ENCODE measurements around the gene DLEC1. TPM values are rescaled to one million over a fixed set of nuclear protein-coding genes. Genes with fewer than 3 reads are reported as not detected.

DLEC1 gene
- total RNA-seq, 1 donor from 2014 or later = 0.22 TPM

- intact Hi-C loops (cut with DNase I) = loop anchor here (5.0 kb wide), 1 partner anchor 208 kb away; the partner anchor contains the start of gene XYLB
- no peak for DNase-seq (ENCODE audit: low spot score)
Observed at GRCh38 chr3:38139652-38140051, 100.6 kb downstream of the DLEC1 start.

- intact Hi-C loops (cut with DNase I) = no loop called here
- no peak for DNase-seq (ENCODE audit: low spot score)
Observed at GRCh38 chr3:38140326-38141172, 101.5 kb downstream of the DLEC1 start.

GRCh38 chr3:38141173-38141951 is 102.4 kb downstream of the DLEC1 start:
- intact Hi-C loops (cut with DNase I) = no loop called here

GRCh38 chr3:38141952-38142273 is 102.9 kb downstream of the DLEC1 start:
- intact Hi-C loops (cut with DNase I) = no loop called here
- no peak for DNase-seq (ENCODE audit: low spot score)

More at GRCh38 chr3:38141173-38141951, 102.4 kb downstream of the DLEC1 start:
- DNase-seq (ENCODE audit: low spot score) = no peak

- intact Hi-C loops (cut with DNase I) = no loop called here
- DNase-seq (ENCODE audit: low spot score) = no peak
Observed at GRCh38 chr3:38142959-38143358, 104.0 kb downstream of the DLEC1 start.

- DNase-seq (ENCODE audit: low spot score) = no peak
- intact Hi-C loops (cut with DNase I) = no loop called here
Observed at GRCh38 chr3:38143511-38143910, 104.5 kb downstream of the DLEC1 start.

- no peak for DNase-seq (ENCODE audit: low spot score)
- intact Hi-C loops (cut with DNase I) = no loop called here
Observed at GRCh38 chr3:38146504-38146903, 107.5 kb downstream of the DLEC1 start.

- intact Hi-C loops (cut with DNase I) = no loop called here
Observed at GRCh38 chr3:38147421-38147820, 108.4 kb downstream of the DLEC1 start.

GRCh38 chr3:38148311-38148882 is 109.4 kb downstream of the DLEC1 start:
- DNase-seq (ENCODE audit: low spot score) = no peak
- intact Hi-C loops (cut with DNase I) = no loop called here

More at GRCh38 chr3:38147421-38147820, 108.4 kb downstream of the DLEC1 start:
- DNase-seq (ENCODE audit: low spot score) = no peak

GRCh38 chr3:38149708-38150107 is 110.7 kb downstream of the DLEC1 start:
- no peak for DNase-seq (ENCODE audit: low spot score)
- intact Hi-C loops (cut with DNase I) = no loop called here

GRCh38 chr3:38150780-38151528 is 111.9 kb downstream of the DLEC1 start:
- intact Hi-C loops (cut with DNase I) = no loop called here
- DNase-seq (ENCODE audit: low spot score) = no peak

GRCh38 chr3:38151667-38152265 is 112.8 kb downstream of the DLEC1 start:
- intact Hi-C loops (cut with DNase I) = no loop called here
- DNase-seq (ENCODE audit: low spot score) = no peak

- DNase-seq (ENCODE audit: low spot score) = no peak
- intact Hi-C loops (cut with DNase I) = no loop called here
Observed at GRCh38 chr3:38152609-38153008, 113.6 kb downstream of the DLEC1 start.

- DNase-seq (ENCODE audit: low spot score) = no peak
- intact Hi-C loops (cut with DNase I) = no loop called here
Observed at GRCh38 chr3:38153221-38153620, 114.2 kb downstream of the DLEC1 start.

- intact Hi-C loops (cut with DNase I) = no loop called here
- no peak for DNase-seq (ENCODE audit: low spot score)
Observed at GRCh38 chr3:38154033-38154494, 115.1 kb downstream of the DLEC1 start.

- intact Hi-C loops (cut with DNase I) = no loop called here
- DNase-seq (ENCODE audit: low spot score) = no peak
Observed at GRCh38 chr3:38154625-38155255, 115.7 kb downstream of the DLEC1 start.

- DNase-seq (ENCODE audit: low spot score) = no peak
- intact Hi-C loops (cut with DNase I) = no loop called here
Observed at GRCh38 chr3:38155825-38156224, 116.8 kb downstream of the DLEC1 start.

GRCh38 chr3:38157117-38157516 is 118.1 kb downstream of the DLEC1 start:
- no peak for DNase-seq (ENCODE audit: low spot score)
- intact Hi-C loops (cut with DNase I) = no loop called here

GRCh38 chr3:38157595-38157994 is 118.6 kb downstream of the DLEC1 start:
- intact Hi-C loops (cut with DNase I) = no loop called here

More at GRCh38 chr3:38157595-38157994, 118.6 kb downstream of the DLEC1 start:
- DNase-seq (ENCODE audit: low spot score) = no peak

Measured in cardiac septum (tissue), 1 donor.